Activated CD8-positive, alpha-beta memory T cell treated with anti-CD3 and anti-CD28 coated beads for 4 hours (primary cell): ENCODE measurements around the gene PDCD11.
"Not testable (repeated sequence)": the region's sequence is repeated elsewhere in the genome, so short reads cannot be mapped to it uniquely, and the experiment has no call there.

Experiments used
- DNase-seq, 2 donors: peaks; one replicate each; pipeline ENCODE4 v3.0.0-alpha.2; 2020; ENCODE audit warnings: low read depth in 2 of 2

Gene PDCD11

GRCh38 chr10:103396067-103396788, at the start of gene PDCD11, which contains the start of gene ATP5MK:
Gene PDCD11 (plus strand): TSS chr10:103396626. CDS start chr10:103398427, 1,801 bp downstream.
Gene ATP5MK (minus strand): TSS chr10:103396475. CDS start chr10:103392457, 4,018 bp downstream.
- peak; percentile 90 to 93 for DNase-seq

- DNase-seq, result no peak
Observed at GRCh38 chr10:103350175-103350516, 46.3 kb upstream of the PDCD11 start.

DNA sequence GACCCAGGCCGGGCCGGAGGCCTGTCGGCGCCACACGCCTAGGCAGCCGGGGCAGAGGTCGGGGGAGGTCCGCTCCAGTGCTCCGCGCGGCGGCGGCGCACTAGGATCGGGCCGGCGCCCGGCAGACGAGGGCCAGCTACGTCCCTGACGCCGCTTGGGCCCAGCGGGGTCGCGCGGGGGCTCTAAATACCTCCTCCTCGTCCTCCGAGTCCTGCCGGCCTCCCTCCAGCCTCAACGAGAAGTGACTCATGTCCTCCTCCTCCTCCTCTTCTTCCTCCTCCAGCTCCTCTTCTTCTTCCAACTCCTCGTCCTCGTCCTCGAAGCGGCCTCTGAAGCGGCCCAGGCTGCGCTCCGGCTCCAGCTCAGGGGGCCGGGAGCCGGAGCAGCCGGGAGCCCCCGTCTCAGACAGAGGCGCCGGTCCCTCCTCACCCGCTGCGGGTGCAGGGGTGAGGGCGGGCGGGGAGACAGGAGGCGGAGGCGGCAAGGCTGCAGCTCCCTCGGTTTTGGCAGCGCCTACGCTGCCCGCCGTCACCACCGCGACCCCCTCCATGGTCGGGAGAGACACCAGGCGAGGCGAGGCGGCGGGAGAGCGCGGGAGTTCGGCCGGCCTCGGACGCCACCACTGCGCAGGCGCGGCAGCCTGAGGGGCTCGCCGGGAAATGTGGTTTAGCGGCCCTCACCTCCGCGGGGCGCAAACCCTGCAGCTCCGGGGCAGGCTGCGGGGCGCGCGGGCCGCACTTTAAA, 45.7 kb upstream of the PDCD11 start, which contains the start of gene PCGF6:
Gene PCGF6 (minus strand): TSS at position 624 of the 744 bp plus-strand sequence. CDS start 74 bp downstream, at position 550.
- peak; percentile 29 to 38 for DNase-seq

GRCh38 chr10:103353281-103353680, 43.1 kb upstream of the PDCD11 start:
- no peak for DNase-seq

DNA sequence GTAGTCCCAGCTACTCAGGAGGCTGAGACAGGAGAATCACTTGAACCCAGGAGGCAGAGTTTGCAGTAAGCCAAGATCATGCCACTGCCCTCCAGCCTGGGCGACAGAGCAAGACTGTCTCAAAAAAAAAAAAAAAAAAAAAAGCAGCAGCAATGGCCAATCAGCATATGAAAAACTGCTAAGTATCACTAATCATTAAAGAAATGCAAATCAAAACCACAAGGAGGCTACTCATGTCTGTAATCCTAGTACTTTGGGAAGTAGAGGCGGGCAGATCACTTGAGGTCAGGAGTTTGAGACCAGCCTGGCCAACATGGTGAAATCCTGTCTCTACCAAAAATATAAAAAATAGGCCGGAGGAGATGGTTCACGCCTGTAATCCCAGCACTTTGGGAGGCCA, 41.9 kb upstream of the PDCD11 start:
- not testable (repeated sequence) for DNase-seq

DNA sequence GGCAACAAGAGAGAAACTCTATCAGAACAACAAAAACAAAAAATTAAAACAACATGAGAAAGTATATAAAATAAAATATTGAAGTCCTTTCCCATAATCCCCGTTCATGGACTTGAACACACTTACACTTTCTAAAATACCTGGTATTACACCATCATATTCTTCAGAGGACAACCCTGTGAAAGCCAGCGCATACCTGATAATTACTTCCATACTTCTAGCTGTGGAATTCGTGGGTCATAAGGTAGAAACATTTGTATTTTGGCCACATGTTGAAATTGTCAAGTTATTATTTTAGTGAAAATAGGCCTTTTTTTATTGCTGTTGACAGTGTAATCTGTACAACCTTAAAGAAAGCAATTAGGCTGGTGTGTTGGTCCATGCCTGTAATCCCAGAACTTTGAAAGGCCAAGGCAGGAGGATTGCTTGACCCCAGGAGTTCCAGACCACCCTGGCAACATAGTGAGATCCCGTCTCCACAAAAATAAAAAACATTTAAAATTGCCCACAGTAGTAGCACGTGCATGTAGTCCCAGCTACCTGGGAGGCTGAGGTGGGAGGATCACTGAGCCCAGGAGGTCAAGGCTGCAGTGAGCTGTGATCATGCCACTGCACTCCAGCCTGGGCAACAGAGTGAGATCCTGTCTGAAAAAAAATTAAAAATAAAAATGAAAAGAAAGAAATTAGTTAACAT, 40.4 kb upstream of the PDCD11 start:
- no peak for DNase-seq

DNA sequence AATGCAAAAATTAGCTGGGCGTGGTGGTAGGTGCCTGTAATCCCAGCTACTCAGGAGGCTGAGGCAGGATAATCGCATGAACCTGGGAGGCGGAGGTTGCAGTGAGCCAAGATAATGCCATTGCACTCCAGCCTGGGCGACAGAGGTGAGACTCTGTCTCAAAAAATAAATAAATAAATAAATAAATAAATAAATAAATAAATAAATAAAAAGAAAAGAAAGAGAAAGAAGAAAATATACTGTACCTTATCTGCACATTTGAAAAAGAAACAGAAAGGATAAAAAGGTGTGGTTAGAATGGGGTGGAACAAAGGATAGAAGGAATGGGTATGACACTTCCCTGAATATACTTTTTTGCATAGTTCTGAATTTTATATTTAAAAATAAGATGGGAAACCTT, 36.9 kb upstream of the PDCD11 start:
- not testable (repeated sequence) for DNase-seq

GRCh38 chr10:103360791-103361190, 35.6 kb upstream of the PDCD11 start:
- not testable (repeated sequence) for DNase-seq

DNA sequence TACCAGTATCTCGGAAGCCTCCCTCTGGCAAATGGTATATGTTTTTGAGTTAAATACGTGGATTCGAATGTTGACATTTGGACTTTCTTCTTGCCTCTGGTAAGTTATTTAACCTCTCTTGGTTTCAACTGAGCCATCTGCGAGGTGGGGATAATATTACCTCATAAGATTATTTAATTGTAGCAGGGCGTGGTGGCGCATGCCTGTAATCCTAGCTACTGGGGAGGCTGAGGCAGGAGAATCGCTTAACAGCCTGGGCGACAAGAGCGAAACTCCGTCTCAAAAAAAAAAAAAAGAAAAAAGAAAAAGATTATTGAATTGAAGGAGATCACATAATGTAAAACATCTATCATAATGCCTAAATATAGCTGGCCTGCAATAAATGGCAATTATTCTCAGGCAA, 29.0 kb upstream of the PDCD11 start:
- DNase-seq, result no peak

DNA sequence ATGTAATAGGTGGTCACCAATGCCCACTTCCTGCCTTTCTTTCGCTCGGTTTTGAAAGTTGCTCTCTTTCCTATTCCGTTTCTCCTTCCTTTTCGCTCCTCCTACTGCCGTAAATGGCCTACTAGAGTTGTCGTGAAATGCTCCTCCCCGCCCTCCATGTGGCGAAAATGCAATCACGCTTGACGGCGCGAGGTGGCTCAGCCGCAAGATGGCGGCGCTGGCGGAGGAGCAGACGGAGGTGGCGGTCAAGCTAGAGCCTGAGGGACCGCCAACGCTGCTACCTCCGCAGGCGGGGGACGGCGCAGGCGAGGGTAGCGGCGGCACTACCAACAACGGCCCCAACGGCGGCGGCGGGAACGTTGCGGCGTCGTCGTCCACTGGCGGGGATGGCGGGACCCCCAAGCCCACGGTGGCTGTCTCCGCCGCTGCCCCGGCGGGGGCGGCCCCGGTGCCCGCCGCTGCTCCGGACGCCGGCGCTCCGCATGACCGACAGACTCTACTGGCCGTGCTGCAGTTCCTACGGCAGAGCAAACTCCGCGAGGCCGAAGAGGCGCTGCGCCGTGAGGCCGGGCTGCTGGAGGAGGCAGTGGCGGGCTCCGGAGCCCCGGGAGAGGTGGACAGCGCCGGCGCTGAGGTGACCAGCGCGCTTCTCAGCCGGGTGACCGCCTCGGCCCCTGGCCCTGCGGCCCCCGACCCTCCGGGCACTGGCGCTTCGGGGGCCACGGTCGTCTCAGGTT, 28.5 kb upstream of the PDCD11 start, which contains the start of gene TAF5:
Gene TAF5 (plus strand): TSS at position 195 of the 737 bp plus-strand sequence. CDS start 14 bp downstream, at position 209.
- DNase-seq, result peak; percentile 74 to 78

GRCh38 chr10:103373544-103373943, 22.9 kb upstream of the PDCD11 start:
- DNase-seq, result no peak

DNA sequence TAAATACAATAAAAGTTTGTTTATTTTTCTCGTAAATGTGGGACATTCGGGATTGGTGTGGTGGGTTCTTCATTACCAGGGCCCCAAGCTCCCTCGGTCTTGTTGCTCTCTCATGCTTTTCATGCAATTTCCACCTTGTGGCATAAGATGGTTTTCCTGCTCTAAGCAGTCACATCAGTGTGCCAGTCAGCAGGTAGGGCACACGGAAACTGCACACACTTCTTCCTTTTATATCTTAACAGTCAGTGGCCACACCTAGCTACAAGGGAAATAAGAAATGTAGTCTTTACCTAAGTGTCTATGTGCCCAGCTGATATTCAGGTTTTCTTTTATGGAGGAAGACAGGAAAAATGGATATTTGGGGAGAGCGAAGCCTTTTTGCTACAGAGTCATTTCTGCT, 22.2 kb upstream of the PDCD11 start:
- DNase-seq, result no peak

DNA sequence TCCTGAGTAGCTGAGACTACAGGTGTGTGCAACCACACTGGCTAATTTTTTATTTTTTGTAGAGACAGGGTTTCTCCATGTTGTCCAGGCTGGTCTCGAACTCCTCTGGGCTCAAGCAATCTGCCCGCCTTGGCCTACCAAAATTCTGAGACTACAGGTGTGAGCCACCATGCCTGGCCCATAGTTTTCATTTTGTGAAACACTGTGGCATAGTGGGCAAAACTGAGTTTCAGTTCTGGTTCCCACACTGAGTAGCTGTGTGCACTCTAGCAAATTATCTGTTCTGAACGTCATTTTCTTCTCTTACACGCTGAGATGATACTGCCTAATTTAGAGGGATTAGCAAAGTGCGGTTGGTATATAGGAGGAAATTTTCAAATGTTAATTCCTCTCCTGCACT, 13.7 kb upstream of the PDCD11 start:
- no peak for DNase-seq

GRCh38 chr10:103394180-103394579, 2.2 kb upstream of the PDCD11 start:
- DNase-seq, result no peak

DNA sequence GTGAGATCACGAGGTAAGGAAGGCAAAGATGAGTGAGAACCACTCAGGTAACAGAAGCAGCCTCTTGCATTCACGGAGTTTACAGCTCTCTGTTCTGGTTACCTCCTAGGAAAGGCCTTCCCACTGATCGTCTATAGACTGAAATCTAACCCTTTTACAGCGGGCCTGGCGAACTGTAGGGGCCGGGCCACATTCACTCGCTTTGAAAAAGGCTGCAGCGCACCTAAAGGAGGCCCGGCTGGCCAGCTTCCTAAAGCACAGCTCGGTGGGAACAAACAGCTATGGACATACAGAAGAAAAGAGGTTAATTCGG, 716 bp upstream of the PDCD11 start:
- no peak for DNase-seq

DNA sequence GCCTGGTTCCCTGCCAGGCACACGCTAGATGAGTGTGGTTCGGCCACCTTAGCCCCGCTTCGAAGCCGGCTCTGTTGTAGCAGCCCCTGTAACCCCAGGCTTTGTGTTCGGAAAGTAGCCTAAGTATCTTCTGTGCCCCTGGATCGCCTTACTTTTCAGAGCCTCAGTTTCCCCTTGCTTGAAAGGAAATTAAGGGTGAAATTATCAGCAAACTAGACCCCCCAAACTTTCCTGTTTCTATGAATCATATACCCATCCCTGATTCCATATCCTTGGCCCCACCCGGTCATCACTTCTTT, 312 bp downstream of the PDCD11 start:
- no peak for DNase-seq

GRCh38 chr10:103397191-103397825, 882 bp downstream of the PDCD11 start:
- DNase-seq, result no peak

DNA sequence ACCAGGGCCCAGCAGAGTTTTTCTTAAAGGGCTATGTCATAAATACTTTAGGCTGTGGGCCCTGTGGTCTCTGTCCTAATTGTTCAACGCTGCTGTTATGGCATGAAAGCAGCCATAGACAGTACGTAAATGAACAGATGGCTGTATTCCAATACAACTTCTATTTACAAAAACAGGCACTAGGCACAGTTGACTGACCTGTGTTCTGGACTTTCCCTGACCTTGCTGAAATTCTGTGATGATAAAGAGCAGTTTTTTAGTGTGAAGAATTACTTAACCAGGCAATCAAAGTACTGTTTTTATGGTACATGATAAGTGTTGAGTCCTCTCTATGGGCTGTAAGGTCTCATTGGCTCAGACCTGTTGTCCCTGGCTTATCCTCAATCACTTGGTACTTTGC, 17.1 kb downstream of the PDCD11 start:
- DNase-seq, result no peak

DNA sequence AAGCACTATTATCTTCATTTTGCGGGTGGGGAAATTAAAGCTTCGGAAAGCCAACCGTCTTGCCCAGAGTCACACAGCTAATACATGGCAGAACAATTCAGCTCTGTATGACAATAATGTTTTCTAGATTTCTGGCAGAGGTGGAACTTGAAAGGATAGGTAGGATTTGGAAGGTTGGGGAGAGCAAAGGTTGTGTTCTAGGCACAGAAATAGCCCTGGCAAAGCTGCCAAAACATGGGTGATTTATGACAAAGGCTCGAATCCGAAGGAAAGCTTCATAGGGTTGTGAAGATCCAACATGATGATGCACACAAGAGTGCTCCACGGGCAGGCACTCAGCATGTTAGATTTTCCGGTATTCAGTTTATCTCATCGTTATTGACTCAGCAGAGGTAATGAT, 19.2 kb downstream of the PDCD11 start:
- DNase-seq, result no peak

- DNase-seq, result peak; percentile 22 to 43
Observed at GRCh38 chr10:103416436-103417147, 20.2 kb downstream of the PDCD11 start.

DNA sequence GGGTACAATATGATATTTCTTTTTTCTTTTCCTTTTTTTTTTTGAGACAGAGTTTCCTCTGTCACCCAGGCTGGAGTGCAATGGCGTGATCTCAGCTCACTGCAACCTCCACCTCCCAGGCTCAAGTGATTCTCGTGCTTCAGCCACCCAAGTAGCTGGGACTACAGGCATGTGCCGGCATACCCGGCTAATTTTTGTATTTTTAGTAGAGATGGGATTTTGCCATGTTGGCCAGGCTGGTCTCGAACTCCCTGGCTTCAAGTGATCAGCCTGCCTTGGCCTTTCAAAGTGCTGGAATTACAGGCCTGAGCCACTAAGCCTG, 20.7 kb downstream of the PDCD11 start:
- DNase-seq, result not testable (repeated sequence)
